NCI-H774 (cell line): ENCODE data around the gene CKMT1A.
"Not testable (repeated sequence)": the region's sequence is repeated elsewhere in the genome, so short reads cannot be mapped to it uniquely, and the experiment has no call there.

Experiments used
- DNase-seq: peaks from one replicate; lab custom pipeline; 2025; lab: John Stamatoyannopoulos, UW

Gene CKMT1A

GRCh38 chr15:43693148-43694022 lies at the start of gene CKMT1A:
CKMT1A (plus strand) TSS chr15:43693859; CDS start chr15:43694051, 192 bp downstream.
- not testable (repeated sequence) for DNase-seq

GRCh38 chr15:43648649-43649429 lies 44.8 kb upstream of the CKMT1A start, which contains the start of gene CATSPER2:
CATSPER2 (minus strand) TSS chr15:43648844; CDS start chr15:43648061, 783 bp downstream.
- no peak for DNase-seq

DNA sequence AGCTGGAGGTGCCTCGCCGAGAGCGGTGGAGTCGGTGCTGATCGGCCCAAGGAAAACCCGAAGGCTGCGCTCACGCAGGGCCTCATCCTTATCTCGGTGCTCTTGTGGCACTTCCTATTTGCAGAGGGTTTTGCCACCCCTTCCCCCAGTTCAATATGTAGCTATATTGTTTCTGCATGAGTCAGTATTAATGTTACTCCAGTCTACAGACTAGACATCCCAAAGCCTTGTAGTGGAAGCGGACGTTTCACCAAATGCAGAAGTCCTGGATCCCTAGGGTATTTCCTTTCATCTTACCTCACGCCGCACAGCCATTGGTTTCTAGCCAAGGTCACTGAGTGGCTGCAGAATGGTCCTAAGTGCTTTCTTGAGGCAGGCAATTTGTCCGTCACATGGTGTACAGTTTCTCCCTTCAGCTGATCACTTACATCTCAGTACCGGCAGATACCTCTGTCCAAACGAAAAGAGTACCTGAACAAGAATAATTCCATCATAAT lies 44.2 kb upstream of the CKMT1A start:
- not testable (repeated sequence) for DNase-seq

DNA sequence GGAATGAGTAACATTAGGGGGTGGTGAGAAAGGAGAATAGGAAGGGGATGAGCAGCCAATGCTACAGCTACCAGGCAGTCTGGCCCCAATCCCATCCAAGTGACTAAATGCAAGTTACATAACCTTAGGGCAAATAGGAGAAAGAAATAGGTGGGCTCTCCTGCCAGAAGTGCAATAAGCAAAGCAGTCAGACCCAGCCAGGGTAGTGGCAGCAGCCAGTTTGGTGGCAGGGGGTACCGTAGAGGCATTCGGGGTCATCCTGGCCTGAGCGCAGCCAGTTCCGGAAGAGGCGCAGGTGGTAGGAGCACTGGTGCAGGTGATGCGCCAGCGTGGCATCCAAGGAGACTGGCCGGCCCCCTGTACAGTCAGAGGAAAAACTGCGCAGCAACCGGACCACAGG lies 33.9 kb upstream of the CKMT1A start:
- not testable (repeated sequence) for DNase-seq

DNA sequence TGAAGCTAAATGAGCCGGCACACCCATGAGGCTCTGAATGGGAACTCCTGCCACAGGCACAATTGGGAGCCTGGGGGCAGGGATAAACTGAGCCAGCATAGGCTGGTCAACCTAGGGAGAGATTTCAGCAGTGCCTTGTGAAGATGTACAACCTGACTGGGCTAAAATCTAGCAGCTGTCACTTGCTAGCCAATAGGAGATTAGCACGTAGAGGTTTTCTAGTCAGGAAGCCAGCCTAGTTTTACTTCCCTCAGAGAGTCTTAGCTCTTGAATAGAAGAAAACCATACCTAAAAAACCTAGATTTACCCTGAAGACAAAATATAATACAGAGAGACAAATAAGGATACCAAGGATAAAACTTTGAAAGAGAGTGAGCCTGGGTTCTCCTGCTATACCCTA lies 31.4 kb upstream of the CKMT1A start:
- not testable (repeated sequence) for DNase-seq

GRCh38 chr15:43663333-43663732 lies 30.3 kb upstream of the CKMT1A start:
- not testable (repeated sequence) for DNase-seq

DNA sequence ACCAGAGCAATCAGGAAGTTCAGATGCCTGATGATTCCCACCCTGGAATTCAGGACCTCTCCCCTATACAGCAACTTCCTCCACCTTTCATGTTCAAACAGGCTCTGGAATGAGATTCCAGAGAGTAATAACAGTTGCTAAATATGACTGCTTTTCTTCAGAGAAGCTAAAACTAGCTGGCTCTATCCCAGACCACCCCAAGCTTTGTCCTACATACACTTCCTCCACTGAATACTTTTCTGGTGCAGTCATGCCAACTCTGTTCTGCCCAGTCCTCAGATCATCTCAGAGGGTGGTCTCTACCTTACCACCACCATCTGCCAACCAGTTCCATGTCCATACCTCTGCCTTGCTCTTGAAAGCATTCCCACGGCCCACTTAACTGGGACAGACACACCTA lies 27.5 kb upstream of the CKMT1A start:
- not testable (repeated sequence) for DNase-seq

DNA sequence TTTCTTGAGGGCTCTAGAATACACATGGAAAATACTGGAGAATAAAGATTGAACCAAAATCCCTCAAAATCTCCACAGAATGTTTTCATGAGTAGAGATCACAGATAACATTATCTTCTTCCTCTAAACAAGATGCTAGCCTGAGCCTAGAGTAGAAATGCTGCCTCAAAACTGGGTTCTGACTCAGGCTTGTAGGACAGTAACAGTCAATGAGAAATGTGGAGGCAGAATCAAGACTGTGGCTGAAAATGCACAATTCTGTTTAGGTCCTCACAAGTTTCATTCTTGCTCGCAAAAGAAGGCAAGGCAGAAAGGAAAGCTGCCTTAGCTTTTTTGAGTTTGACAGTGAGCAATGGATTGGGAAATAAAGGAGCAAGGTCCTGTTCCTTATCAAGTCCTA lies 19.5 kb upstream of the CKMT1A start:
- not testable (repeated sequence) for DNase-seq

DNA sequence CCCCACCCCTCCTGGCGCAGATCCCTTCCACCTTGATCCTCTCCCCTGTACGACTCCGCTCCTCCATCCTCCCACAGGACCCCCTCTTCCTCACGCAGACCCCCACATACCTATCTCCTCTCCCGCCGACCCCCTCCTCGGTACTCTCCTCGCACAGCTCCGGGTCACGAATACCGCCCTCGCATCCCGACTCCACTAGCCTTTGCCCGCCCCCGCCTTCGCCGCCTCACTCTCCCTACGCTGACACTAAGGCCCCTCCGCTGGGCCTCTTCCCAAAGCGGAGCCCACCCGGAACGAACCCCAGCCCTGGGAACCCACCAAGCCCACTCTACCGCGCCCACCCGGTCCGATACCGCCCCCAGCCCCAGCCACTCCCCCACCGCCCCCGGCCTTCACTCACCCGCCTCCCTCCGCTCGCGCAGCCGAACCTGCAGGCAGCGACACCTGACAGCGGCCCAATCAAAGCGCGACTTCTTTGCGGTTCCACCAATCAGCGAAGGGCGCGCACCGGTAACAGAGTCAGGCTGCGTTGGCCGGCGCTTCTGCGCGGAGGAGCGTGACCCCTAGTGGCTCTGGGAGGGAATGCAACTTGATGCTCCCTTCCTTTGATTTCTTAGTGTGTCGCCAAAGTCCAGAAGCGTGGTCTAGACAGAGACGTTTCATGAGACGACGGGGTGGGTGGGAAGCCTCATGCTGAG lies 3.9 kb upstream of the CKMT1A start:
- DNase-seq = not testable (repeated sequence)

DNA sequence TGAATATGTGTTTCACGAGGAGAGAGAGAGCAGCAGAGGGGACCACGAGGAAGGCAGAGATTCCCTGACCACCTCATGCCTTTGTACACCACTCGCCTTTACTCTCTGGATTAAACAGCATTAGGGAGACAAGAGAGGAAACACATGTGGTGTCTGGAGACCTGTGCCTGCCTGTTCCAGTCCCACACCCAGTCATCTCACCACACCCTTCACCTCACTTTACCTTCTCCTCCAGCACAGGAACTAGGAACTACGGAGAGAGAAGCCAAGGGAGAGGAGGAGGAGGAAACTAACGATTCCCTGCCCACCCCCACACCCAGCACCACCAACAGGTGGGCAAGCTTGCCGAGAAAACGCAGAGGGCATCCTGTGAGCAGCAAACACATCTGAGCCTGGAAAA lies 980 bp upstream of the CKMT1A start:
- DNase-seq = not testable (repeated sequence)

GRCh38 chr15:43702174-43702573 lies 8.5 kb downstream of the CKMT1A start:
- DNase-seq = no peak

GRCh38 chr15:43702701-43703424 lies 9.2 kb downstream of the CKMT1A start:
- DNase-seq = no peak

DNA sequence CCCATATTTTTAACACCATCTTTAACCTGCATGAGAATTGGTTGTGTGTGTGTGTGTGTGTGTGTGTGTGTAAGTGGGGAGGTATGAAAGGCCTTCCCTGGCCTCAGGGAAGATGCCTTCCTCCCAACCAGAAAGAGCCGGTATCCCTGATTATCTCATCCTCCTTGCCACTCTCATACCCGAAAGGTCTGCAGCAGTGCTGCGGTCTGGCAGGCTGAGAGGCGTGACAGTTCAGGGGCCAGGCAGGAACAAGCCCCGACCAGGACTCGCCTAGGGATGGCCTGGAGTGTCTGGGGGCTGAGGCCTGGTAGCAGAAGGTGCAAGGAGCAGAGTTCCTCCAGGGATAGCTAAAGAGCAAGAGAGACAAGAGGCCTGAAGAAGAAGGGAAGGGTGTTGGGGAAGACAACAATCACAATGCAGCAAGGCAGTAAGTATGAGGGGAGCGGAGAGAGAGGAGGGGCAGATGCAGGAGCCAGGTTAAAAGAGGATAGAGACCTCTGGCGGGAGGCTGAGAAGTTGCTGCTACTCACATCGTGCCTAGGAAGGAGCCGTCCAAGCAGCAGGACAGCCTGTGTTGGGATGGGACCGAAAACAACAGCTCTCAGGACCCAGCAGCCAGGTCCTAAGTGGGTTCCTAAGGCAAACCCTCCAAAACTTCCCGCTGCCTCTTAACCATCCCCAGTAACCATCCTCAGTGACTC lies 16.9 kb downstream of the CKMT1A start:
- DNase-seq = not testable (repeated sequence)

DNA sequence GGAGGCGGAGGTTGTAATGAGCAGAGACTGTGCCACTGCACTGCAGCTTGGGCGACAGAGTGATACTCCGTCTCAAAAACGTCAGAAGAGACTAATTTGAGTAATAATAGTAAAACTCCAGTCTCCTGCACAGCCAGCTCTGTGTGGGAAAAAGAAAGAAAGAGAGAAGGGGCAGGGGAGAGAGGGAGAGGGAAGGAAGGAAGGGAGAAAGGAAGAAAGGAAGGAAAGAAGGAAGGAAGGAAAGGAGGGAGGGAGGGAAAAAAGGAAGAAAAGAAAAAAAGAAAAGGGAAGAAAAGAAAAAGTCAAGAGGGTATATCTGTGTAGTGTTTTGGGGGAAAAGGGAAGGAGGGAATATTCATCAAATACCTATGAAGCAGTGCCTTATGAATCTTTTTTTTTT lies 29.5 kb downstream of the CKMT1A start:
- no peak for DNase-seq

- not testable (repeated sequence) for DNase-seq
Observed at GRCh38 chr15:43726306-43726705, 32.6 kb downstream of the CKMT1A start.

GRCh38 chr15:43728053-43728725 lies 34.5 kb downstream of the CKMT1A start:
- DNase-seq = not testable (repeated sequence)

GRCh38 chr15:43735416-43735815 lies 41.8 kb downstream of the CKMT1A start:
- DNase-seq = no peak

DNA sequence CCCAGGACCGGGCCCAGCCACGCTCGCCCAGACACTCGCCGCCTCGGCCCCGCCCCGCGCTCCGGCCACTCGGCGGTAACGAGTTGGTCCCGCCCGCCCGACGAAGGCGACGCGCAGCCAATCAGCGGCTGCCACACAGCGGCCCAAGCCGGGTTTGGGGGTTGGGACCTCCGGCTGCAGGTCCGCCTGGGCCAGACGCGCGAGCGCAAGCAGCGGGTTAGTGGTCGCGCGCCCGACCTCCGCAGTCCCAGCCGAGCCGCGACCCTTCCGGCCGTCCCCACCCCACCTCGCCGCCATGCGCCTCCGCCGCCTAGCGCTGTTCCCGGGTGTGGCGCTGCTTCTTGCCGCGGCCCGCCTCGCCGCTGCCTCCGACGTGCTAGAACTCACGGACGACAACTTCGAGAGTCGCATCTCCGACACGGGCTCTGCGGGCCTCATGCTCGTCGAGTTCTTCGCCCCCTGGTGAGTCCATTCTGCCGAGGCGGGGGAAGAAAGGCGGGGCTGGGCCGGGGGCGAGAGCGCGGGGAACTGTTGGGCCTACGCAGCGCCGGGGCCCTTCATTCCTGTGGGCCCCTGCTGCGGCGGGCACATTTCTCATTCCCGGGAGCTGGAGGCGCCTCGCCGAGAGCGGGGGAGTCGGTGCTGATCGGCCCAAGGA lies 52.7 kb downstream of the CKMT1A start, which contains the start of gene PDIA3:
Gene PDIA3 (plus strand): TSS at position 194 of the 658 bp plus-strand sequence. CDS start 102 bp downstream, at position 296.
- DNase-seq = peak; percentile 82

- peak; percentile 4 for DNase-seq
Observed at GRCh38 chr15:43746903-43747309, 53.2 kb downstream of the CKMT1A start.
